K562 (cell line): Measurements from ENCODE around the gene ZFAND2B. TPM values are rescaled to one million over a fixed set of nuclear protein-coding genes. Genes with fewer than 3 reads are reported as not detected.
A peak's percentile ranks its signal among the peaks of the same experiment; 100 is the strongest.

Source experiments
- ARID2 ChIP-seq: fragments of 450-650 bp; IDR thresholded peaks from 2 replicates; pipeline ENCODE4 v1.6.1; 2017; ENCODE audit warnings: antibody characterized with exemption, mild to moderate bottlenecking
- CBFA2T2 ChIP-seq: fragments of 450-650 bp; conservative IDR thresholded peaks from 2 replicates; pipeline ENCODE4 v1.6.1; 2017; ENCODE audit warnings: mild to moderate bottlenecking
- CHD2 ChIP-seq: IDR thresholded peaks from 2 replicates; pipeline ENCODE4 v1.6.1; 2011; ENCODE audit warnings: low read depth, low read length
- JUNB ChIP-seq: fragments of 450-650 bp; formaldehyde crosslinking; conservative IDR thresholded peaks from 2 replicates; pipeline ENCODE4 v1.4.0; 2020; ENCODE audit warnings: mild to moderate bottlenecking
- LEF1 ChIP-seq: fragments of 450-650 bp; IDR thresholded peaks from 2 replicates; pipeline ENCODE4 v1.6.1; 2016; ENCODE audit warnings: mild to moderate bottlenecking
- PHB2 ChIP-seq: fragments of 450-650 bp; IDR thresholded peaks from 2 replicates; pipeline ENCODE4 v1.6.1; 2017; ENCODE audit warnings: low read depth
- PML ChIP-seq: IDR thresholded peaks from 2 replicates; pipeline ENCODE4 v1.6.1; 2012; ENCODE audit warnings: low read length, inconsistent platforms
- RBM14 ChIP-seq: fragments of 200-400 bp; formaldehyde crosslinking; IDR thresholded peaks from 2 replicates; pipeline ENCODE4 v1.6.1; 2018; ENCODE audit warnings: low read depth, mild to moderate bottlenecking, low read length, moderate library complexity, borderline replicate concordance; ENCODE audit not compliant: insufficient read depth
- SMARCE1 ChIP-seq: fragments of 450-650 bp; IDR thresholded peaks from 2 replicates; pipeline ENCODE4 v1.7.1; 2016; ENCODE audit warnings: mild to moderate bottlenecking
- SRF ChIP-seq, 2 experiments: fragments of 250-450, 450-650 bp in 1 of 2; sonication (Bioruptor Pico) in 1 of 2; sonication (generic) in 1 of 2; formaldehyde crosslinking; IDR thresholded peaks; 2 replicates each; pipeline versions ENCODE4 v1.5.0 to v1.5.1; 2020 to 2022; ENCODE audit warnings: mild to moderate bottlenecking in 1 of 2, missing genetic modification reagents in 1 of 2
- TCFL5 ChIP-seq: fragments of 250-450 bp; sonication (Bioruptor Pico); conservative IDR thresholded peaks from 2 replicates; pipeline ENCODE4 v1.6.1; 2021; ENCODE audit warnings: mild to moderate bottlenecking, moderate library complexity, matching md5 sums
- ZNF311 ChIP-seq: fragments of 250-450 bp; sonication (Bioruptor Pico); IDR thresholded peaks from 2 replicates; pipeline ENCODE4 v1.4.0; 2020; ENCODE audit warnings: mild to moderate bottlenecking, moderate library complexity
- polyA plus RNA-seq, 8 experiments: library from polyadenylated mRNA; depleted of rRNA in 4 of 8; stranded (reverse) in 5 of 8; unstranded in 3 of 8; fragments of >200 nt; fragmentation: Nextera tagmentation in 2 of 8; fragmentation: Illumina TruSeq in 1 of 8; extraction: Ambion mirVana in 2 of 8; extraction: Trizol in 1 of 8; gene quantifications; 2 replicates each; pipeline versions ENCODE4 v1.2.1 to v1.2.3, GENCODE V29; 2011 to 2014; ENCODE audit warnings: inconsistent platforms in 1 of 8, missing spikeins in 1 of 8
- total RNA-seq, 7 experiments: library from RNA; depleted of rRNA in 6 of 7; stranded (reverse); fragments of >200 nt in 6 of 7; fragmentation: Illumina TruSeq in 2 of 7; extraction: Trizol in 2 of 7; gene quantifications; 2 replicates each; pipeline versions ENCODE4 v1.2.1 to v1.2.3, GENCODE V29; 2011 to 2021; ENCODE audit warnings: low replicate concordance in 1 of 7
- TF ChIP-seq, protein P1 (sequence below): fragments of 250-450 bp; sonication (Bioruptor Pico); IDR thresholded peaks from 2 replicates; pipeline ENCODE4 v1.4.0; 2020
- TF ChIP-seq, protein P2 (sequence below): fragments of 200-800 bp; sonication (Bioruptor generic); IDR thresholded peaks from 2 replicates; pipeline ENCODE4 v1.6.1; 2016; ENCODE audit warnings: missing genetic modification characterization, missing compliant biosample characterization
- TF ChIP-seq, protein P3 (sequence below): fragments of 450-650 bp; formaldehyde crosslinking; conservative IDR thresholded peaks from 2 replicates; pipeline ENCODE4 v1.4.0; 2022; ENCODE audit warnings: mild to moderate bottlenecking, missing genetic modification characterization

The ZFAND2B gene
- total and polyA plus RNA-seq, 9 of the 15 experiments (the other 6 are each of a cell fraction or from before 2014, with no cell fraction given): 9.9 to 33.3 (median 26.1) TPM

DNA sequence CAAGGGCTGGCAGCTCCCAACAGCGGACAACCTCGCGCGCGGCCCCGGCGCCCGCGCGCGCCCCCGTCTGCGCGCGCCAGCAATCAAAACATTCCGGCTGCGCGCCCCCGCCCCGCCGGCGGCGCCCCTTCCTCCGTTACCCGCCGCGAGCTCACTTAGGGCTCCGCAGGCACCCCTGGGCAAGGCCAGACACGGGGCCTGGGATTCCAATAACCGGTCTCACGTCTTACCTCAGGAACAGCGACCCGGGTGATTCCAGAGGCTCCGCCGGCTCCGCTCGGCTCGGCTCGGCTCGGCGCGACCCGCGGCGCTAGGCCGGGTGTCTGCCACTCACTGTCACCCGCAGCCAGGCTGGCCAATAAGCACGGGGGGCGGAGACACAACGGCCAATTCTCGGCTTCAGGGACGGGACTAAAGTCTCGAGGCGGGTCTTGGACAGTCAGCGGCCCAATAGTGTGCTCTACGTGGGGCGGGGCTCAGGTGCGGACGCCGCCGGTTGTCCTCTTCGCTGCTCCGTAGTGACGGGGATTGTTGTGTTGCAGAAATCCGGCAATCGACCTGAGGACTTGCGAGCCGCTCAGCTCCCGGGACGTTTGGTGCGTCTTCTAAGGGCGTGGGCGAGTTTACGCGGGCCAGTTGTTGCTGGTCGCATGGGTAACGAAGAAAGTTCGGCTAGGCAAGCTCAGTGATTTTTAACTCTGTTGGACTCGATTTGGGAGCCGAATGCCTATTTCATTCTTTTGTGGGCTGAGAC lies 22.9 kb downstream of the ZFAND2B start, which contains the start of the genes ANKZF1 and ATG9A (continued):
- TF ChIP-seq, protein P1, sequence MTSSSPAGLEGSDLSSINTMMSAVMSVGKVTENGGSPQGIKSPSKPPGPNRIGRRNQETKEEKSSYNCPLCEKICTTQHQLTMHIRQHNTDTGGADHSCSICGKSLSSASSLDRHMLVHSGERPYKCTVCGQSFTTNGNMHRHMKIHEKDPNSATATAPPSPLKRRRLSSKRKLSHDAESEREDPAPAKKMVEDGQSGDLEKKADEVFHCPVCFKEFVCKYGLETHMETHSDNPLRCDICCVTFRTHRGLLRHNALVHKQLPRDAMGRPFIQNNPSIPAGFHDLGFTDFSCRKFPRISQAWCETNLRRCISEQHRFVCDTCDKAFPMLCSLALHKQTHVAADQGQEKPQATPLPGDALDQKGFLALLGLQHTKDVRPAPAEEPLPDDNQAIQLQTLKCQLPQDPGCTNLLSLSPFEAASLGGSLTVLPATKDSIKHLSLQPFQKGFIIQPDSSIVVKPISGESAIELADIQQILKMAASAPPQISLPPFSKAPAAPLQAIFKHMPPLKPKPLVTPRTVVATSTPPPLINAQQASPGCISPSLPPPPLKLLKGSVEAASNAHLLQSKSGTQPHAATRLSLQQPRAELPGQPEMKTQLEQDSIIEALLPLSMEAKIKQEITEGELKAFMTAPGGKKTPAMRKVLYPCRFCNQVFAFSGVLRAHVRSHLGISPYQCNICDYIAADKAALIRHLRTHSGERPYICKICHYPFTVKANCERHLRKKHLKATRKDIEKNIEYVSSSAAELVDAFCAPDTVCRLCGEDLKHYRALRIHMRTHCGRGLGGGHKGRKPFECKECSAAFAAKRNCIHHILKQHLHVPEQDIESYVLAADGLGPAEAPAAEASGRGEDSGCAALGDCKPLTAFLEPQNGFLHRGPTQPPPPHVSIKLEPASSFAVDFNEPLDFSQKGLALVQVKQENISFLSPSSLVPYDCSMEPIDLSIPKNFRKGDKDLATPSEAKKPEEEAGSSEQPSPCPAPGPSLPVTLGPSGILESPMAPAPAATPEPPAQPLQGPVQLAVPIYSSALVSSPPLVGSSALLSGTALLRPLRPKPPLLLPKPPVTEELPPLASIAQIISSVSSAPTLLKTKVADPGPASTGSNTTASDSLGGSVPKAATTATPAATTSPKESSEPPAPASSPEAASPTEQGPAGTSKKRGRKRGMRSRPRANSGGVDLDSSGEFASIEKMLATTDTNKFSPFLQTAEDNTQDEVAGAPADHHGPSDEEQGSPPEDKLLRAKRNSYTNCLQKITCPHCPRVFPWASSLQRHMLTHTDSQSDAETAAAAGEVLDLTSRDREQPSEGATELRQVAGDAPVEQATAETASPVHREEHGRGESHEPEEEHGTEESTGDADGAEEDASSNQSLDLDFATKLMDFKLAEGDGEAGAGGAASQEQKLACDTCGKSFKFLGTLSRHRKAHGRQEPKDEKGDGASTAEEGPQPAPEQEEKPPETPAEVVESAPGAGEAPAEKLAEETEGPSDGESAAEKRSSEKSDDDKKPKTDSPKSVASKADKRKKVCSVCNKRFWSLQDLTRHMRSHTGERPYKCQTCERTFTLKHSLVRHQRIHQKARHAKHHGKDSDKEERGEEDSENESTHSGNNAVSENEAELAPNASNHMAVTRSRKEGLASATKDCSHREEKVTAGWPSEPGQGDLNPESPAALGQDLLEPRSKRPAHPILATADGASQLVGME (CRISPR knock-in tag): no peak
- TF ChIP-seq, protein P2, sequence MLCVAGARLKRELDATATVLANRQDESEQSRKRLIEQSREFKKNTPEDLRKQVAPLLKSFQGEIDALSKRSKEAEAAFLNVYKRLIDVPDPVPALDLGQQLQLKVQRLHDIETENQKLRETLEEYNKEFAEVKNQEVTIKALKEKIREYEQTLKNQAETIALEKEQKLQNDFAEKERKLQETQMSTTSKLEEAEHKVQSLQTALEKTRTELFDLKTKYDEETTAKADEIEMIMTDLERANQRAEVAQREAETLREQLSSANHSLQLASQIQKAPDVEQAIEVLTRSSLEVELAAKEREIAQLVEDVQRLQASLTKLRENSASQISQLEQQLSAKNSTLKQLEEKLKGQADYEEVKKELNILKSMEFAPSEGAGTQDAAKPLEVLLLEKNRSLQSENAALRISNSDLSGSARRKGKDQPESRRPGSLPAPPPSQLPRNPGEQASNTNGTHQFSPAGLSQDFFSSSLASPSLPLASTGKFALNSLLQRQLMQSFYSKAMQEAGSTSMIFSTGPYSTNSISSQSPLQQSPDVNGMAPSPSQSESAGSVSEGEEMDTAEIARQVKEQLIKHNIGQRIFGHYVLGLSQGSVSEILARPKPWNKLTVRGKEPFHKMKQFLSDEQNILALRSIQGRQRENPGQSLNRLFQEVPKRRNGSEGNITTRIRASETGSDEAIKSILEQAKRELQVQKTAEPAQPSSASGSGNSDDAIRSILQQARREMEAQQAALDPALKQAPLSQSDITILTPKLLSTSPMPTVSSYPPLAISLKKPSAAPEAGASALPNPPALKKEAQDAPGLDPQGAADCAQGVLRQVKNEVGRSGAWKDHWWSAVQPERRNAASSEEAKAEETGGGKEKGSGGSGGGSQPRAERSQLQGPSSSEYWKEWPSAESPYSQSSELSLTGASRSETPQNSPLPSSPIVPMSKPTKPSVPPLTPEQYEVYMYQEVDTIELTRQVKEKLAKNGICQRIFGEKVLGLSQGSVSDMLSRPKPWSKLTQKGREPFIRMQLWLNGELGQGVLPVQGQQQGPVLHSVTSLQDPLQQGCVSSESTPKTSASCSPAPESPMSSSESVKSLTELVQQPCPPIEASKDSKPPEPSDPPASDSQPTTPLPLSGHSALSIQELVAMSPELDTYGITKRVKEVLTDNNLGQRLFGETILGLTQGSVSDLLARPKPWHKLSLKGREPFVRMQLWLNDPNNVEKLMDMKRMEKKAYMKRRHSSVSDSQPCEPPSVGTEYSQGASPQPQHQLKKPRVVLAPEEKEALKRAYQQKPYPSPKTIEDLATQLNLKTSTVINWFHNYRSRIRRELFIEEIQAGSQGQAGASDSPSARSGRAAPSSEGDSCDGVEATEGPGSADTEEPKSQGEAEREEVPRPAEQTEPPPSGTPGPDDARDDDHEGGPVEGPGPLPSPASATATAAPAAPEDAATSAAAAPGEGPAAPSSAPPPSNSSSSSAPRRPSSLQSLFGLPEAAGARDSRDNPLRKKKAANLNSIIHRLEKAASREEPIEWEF: no peak
- TF ChIP-seq TCFL5 (CRISPR knock-in tag) (no peak), ARID2 (no peak), PML (peak; percentile 61; the same call in 1 of the 2 replicates), ZNF311 (CRISPR knock-in tag) (no peak), RBM14 (no peak), SRF (CRISPR knock-in tag; IDR thresholded peaks at IDR 0.05) (no peak), PHB2 (no peak), JUNB (no peak), CBFA2T2 (no peak), CHD2 (peak; percentile 87), LEF1 (no peak), SMARCE1 (no peak)
- TF ChIP-seq, protein P3, sequence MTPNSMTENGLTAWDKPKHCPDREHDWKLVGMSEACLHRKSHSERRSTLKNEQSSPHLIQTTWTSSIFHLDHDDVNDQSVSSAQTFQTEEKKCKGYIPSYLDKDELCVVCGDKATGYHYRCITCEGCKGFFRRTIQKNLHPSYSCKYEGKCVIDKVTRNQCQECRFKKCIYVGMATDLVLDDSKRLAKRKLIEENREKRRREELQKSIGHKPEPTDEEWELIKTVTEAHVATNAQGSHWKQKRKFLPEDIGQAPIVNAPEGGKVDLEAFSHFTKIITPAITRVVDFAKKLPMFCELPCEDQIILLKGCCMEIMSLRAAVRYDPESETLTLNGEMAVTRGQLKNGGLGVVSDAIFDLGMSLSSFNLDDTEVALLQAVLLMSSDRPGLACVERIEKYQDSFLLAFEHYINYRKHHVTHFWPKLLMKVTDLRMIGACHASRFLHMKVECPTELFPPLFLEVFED: no peak
